GM12878 (cell line): ENCODE measurements around the gene C1orf74. TPM values are rescaled to one million over a fixed set of nuclear protein-coding genes. Genes with fewer than 3 reads are reported as not detected.

Source experiments
- ATAC-seq: fragments of 200-7000 bp; cut with Tn5 transposase; 3 replicates; pipeline ENCODE4 v1.9.1; 2020; ENCODE audit warnings: mild to moderate bottlenecking, moderate library complexity
- BruUV-seq: library from RNA; stranded (reverse); fragments of 400-500 nt; replicated peaks from 2 replicates; lab custom pipeline; 2021; lab: Mats Ljungman, UMichigan
- CTCF ChIA-PET: fragments of 300-600 bp; sonication (Branson Sonifier 250); formaldehyde crosslinking; extraction: SDS; loops from one replicate; lab custom pipeline; 2021; ENCODE audit warnings: inconsistent platforms; lab: Yijun Ruan, JAX
- POLR2A ChIA-PET: fragments of 350-600 bp; formaldehyde crosslinking; extraction: SDS; loops from one replicate; lab custom pipeline; 2021; ENCODE audit warnings: inconsistent platforms; lab: Charles Lee
- RAD21 ChIA-PET: fragments of 300-600 bp; sonication (Branson Sonifier 250); formaldehyde crosslinking; loops from one replicate; lab custom pipeline; 2023; ENCODE audit warnings: antibody characterized with exemption; ENCODE audit not compliant: unreplicated experiment; lab: Charles Lee
- SMC1A ChIA-PET: fragments of 300-600 bp; sonication (Branson Sonifier 250); formaldehyde crosslinking; loops from one replicate; lab custom pipeline; 2023; ENCODE audit not compliant: unreplicated experiment, uncharacterized antibody; lab: Charles Lee
- DNase-seq: peaks from one replicate; pipeline ENCODE4 v3.0.0-alpha.2; 2011; ENCODE audit warnings: low read depth, low spot score
- FAIRE-seq: peaks from 3 replicates; lab custom pipeline; 2011; peaks lifted over from hg19 to GRCh38; lab: Jason Lieb, UNC
- H2AFZ ChIP-seq: 2 replicates; pipeline ENCODE4 v1.6.0; 2011; ENCODE audit warnings: low read depth, low read length, control low read depth; ENCODE audit not compliant: control insufficient read depth
- H3K27ac ChIP-seq: 2 replicates; pipeline ENCODE4 v1.5.1; 2011; ENCODE audit warnings: control low read depth; ENCODE audit not compliant: control insufficient read depth, insufficient read depth
- H3K27me3 ChIP-seq, 2 experiments: replicated peaks in 1 of 2; 2 replicates each; pipeline versions ENCODE4 v1.6.0 to v1.6.1; 2011; ENCODE audit warnings: low read length in 1 of 2; ENCODE audit not compliant: control insufficient read depth in 2 of 2, insufficient read depth in 2 of 2
- H3K36me3 ChIP-seq, 2 experiments: 2 replicates each; pipeline ENCODE4 v1.5.1; 2011; ENCODE audit warnings: low read length in 1 of 2; ENCODE audit not compliant: control insufficient read depth in 2 of 2, insufficient read depth in 2 of 2
- H3K4me1 ChIP-seq: 2 replicates; pipeline ENCODE4 v1.6.1; 2011; ENCODE audit warnings: mild to moderate bottlenecking, low read length, moderate library complexity, mixed read lengths; ENCODE audit not compliant: control insufficient read depth, insufficient read depth
- H3K4me2 ChIP-seq: 2 replicates; pipeline ENCODE4 v1.6.0; 2011; ENCODE audit warnings: control low read depth; ENCODE audit not compliant: control insufficient read depth, insufficient read depth
- H3K4me3 ChIP-seq: fragments of 200-600 bp; sonication (generic); 2 replicates; pipeline ENCODE4 v1.5.1; 2016
- H3K79me2 ChIP-seq: 2 replicates; pipeline ENCODE4 v1.6.0; 2011; ENCODE audit warnings: low read length; ENCODE audit not compliant: control insufficient read depth, insufficient read depth
- H3K9ac ChIP-seq: 2 replicates; pipeline ENCODE4 v1.8.0; 2011; ENCODE audit warnings: low read length, control low read depth, mixed read lengths; ENCODE audit not compliant: control insufficient read depth, insufficient read depth
- H3K9me3 ChIP-seq: replicated peaks from 3 replicates; pipeline ENCODE4 v1.5.1; 2011; ENCODE audit warnings: mild to moderate bottlenecking, low read length; ENCODE audit not compliant: control insufficient read depth, insufficient read depth
- H4K20me1 ChIP-seq: 2 replicates; pipeline ENCODE4 v1.6.0; 2011; ENCODE audit not compliant: control insufficient read depth, insufficient read depth
- CBX3 ChIP-seq: fragments of 200-600 bp; sonication (generic); IDR thresholded peaks from 2 replicates; pipeline ENCODE4 v1.6.1; 2016; ENCODE audit warnings: low read depth, borderline replicate concordance
- CEBPB ChIP-seq, 2 experiments: fragments of 150-350 bp in 1 of 2; IDR thresholded peaks; 2 replicates each; pipeline ENCODE4 v1.6.1; 2012 to 2014; ENCODE audit warnings: low read depth in 2 of 2, low read length in 2 of 2, borderline replicate concordance in 1 of 2, inconsistent platforms in 1 of 2
- HCFC1 ChIP-seq: fragments of 150-350 bp; IDR thresholded peaks from 2 replicates; pipeline ENCODE4 v1.6.1; 2014; ENCODE audit warnings: low read length
- MYB ChIP-seq: fragments of 150-350 bp; IDR thresholded peaks from 2 replicates; pipeline ENCODE4 v1.6.1; 2014; ENCODE audit warnings: mild to moderate bottlenecking, low read depth, low read length, borderline replicate concordance
- SMARCA5 ChIP-seq: fragments of 450-650 bp; IDR thresholded peaks from 2 replicates; pipeline ENCODE4 v1.6.1; 2017; ENCODE audit warnings: mild to moderate bottlenecking
- SRF ChIP-seq, 2 experiments: IDR thresholded peaks; 2 replicates each; pipeline ENCODE4 v1.6.1; 2011; ENCODE audit warnings: low read depth in 2 of 2, low read length in 2 of 2, mild to moderate bottlenecking in 1 of 2, moderate library complexity in 1 of 2
- ZBTB33 ChIP-seq: fragments of 450-650 bp; IDR thresholded peaks from 2 replicates; pipeline ENCODE4 v1.6.1; 2017; ENCODE audit warnings: mild to moderate bottlenecking
- ZNF592 ChIP-seq: fragments of 450-650 bp; IDR thresholded peaks from 2 replicates; pipeline ENCODE4 v1.6.1; 2017; ENCODE audit warnings: mild to moderate bottlenecking, moderate library complexity
- WGBS: methylation state at CpG from one replicate; pipeline ENCODE4 v1.1.6; 2016; ENCODE audit warnings: low lambda C conversion rate; ENCODE audit not compliant: insufficient replicate concordance, insufficient coverage; ENCODE audit errors: missing lambda C conversion rate; 5-methylcytosine and 5-hydroxymethylcytosine counted together
- in situ Hi-C: fragments of 300-500 bp; cut with MboI; formaldehyde crosslinking; loops from 9 replicates; pipeline ENCODE4 v1.14.3; 2018; ENCODE audit warnings: mixed read lengths
- intact Hi-C: fragments of 100-400 bp; cut with micrococcal nuclease; formaldehyde crosslinking; loops from one replicate; pipeline ENCODE4 v1.14.2; 2022; ENCODE audit not compliant: unreplicated experiment
- polyA plus RNA-seq, 11 experiments: library from polyadenylated mRNA; depleted of rRNA in 4 of 11; unstranded in 6 of 11; stranded (reverse) in 5 of 11; fragments of >200 nt; fragmentation: Nextera tagmentation in 4 of 11; fragmentation: Illumina TruSeq in 1 of 11; extraction: Ambion mirVana in 4 of 11; extraction: Trizol in 1 of 11; gene quantifications; 1 replicate in 1 of 11; 2 replicates in 10 of 11; pipeline versions ENCODE4 v1.2.1 to v1.2.3, GENCODE V29; 2011 to 2016; ENCODE audit warnings: inconsistent platforms in 2 of 11, missing spikeins in 2 of 11, low read depth in 1 of 11
- total RNA-seq, 4 experiments: library from RNA; depleted of rRNA in 3 of 4; stranded (reverse); fragments of >200 nt in 3 of 4; fragmentation: Illumina TruSeq in 1 of 4; extraction: Trizol in 1 of 4; gene quantifications; 2 replicates each; pipeline versions ENCODE4 v1.2.1 to v1.2.3, GENCODE V29; 2013 to 2021

Gene C1orf74
- total and polyA plus RNA-seq, 10 of the 15 experiments (the other 5 are each of a cell fraction or from before 2014, with no cell fraction given): 3.1 to 5.5 (median 3.6) TPM

- 78% methylated on average over 3 of the region's 3 CpGs for WGBS
- no peak overlapping the region for H2AFZ ChIP-seq
- H3K4me1 ChIP-seq: no peaks in the 10 kb centered on the region
- no peak overlapping the region for H3K27ac ChIP-seq
- intact Hi-C loops (loop anchor here (10.0 kb wide), 1 partner anchor 136 kb away; no protein-coding TSS in a partner anchor), in situ Hi-C loops (no loop called here)
- no peak overlapping the region for H3K4me2 ChIP-seq
- no peaks in the 10 kb centered on the region for H4K20me1 ChIP-seq
- H3K9me3 ChIP-seq: no peaks in the 10 kb centered on the region
- ATAC-seq: no peak
- H3K36me3 ChIP-seq: no peaks in the 10 kb centered on the region
- RAD21 ChIA-PET: no interaction called here
- FAIRE-seq: no peak
- no peak overlapping the region for H3K9ac ChIP-seq
- no TSS peak for BruUV-seq
- H3K4me3 ChIP-seq: no peak overlapping the region
- DNase-seq: no peak
- TF ChIP-seq SRF (IDR thresholded peaks at IDR 0.05; ENCODE audit: low read depth in 2 of 2, low read length in 2 of 2): no peak
- no peaks in the 10 kb centered on the region for H3K27me3 ChIP-seq
- CTCF ChIA-PET: interaction anchor here (1.0 to 1.5 kb wide), 3 partner anchors 13 to 172 kb away, joined by 3 to 4 read pairs (median 3); no protein-coding TSS in a partner anchor
- POLR2A ChIA-PET: interaction anchor here (1.2 kb wide), 1 partner anchor 10 kb away, joined by 3 read pairs; no protein-coding TSS in a partner anchor
- no peaks in the 10 kb centered on the region for H3K79me2 ChIP-seq
- SMC1A ChIA-PET: no interaction called here
These were observed 43.2 kb downstream of the C1orf74 start for GRCh38 chr1:209741193-209741592.

- H3K27ac ChIP-seq: no peak overlapping the region
- in situ Hi-C loops: no loop called here
- WGBS: 71% methylated on average over 1 of the region's 1 CpG
These were observed 46.1 kb downstream of the C1orf74 start for GRCh38 chr1:209738270-209738669.

More at GRCh38 chr1:209738270-209738669, 46.1 kb downstream of the C1orf74 start:
- Histone ChIP-seq H3K9ac (no peak overlapping the region), H3K4me2 (no peak overlapping the region), H3K4me1 (no peaks in the 10 kb centered on the region; the same call in 1 of the 2 replicates), H3K27me3 (no peaks in the 10 kb centered on the region), H3K79me2 (no peaks in the 10 kb centered on the region), H2AFZ (no peak overlapping the region), H3K9me3 (no peaks in the 10 kb centered on the region), H4K20me1 (no peaks in the 10 kb centered on the region), H3K4me3 (no peak overlapping the region), H3K36me3 (no peaks in the 10 kb centered on the region)
- POLR2A ChIA-PET: interaction anchor here (1.1 to 1.3 kb wide), 3 partner anchors 11 to 80 kb away, joined by 3 to 5 read pairs (median 3); no protein-coding TSS in a partner anchor
- no TSS peak for BruUV-seq
- CTCF ChIA-PET: interaction anchor here (3.0 kb wide), 1 partner anchor 10 kb away, joined by 36 read pairs; no protein-coding TSS in a partner anchor
- intact Hi-C loops: no loop called here
- RAD21 ChIA-PET: interaction anchor here (0.9 to 2.1 kb wide), 2 partner anchors 10 to 45 kb away, joined by 3 to 8 read pairs; no protein-coding TSS in a partner anchor
- FAIRE-seq: no peak
- no peak for DNase-seq
- TF ChIP-seq CEBPB (IDR thresholded peaks at IDR 0.05; ENCODE audit: borderline replicate concordance in 1 of 2, low read depth in 2 of 2, low read length in 2 of 2): no peak
- no peak for TF ChIP-seq CBX3
- no peak for TF ChIP-seq ZNF592
- no peak for TF ChIP-seq MYB
- TF ChIP-seq ZBTB33: no peak
- TF ChIP-seq HCFC1: no peak
- no peak for TF ChIP-seq SMARCA5
- TF ChIP-seq, all 136 proteins: peak for 0
- no peak for ATAC-seq
- SMC1A ChIA-PET: interaction anchor here (1.1 to 2.0 kb wide), 3 partner anchors 11 to 75 kb away, joined by 3 to 9 read pairs (median 4); no protein-coding TSS in a partner anchor
